Measurements from ENCODE around the gene ESRRA.
"Not testable (repeated sequence)": the region's sequence is repeated elsewhere in the genome, so short reads cannot be mapped to it uniquely, and the experiment has no call there.

Gene ESRRA

DNA sequence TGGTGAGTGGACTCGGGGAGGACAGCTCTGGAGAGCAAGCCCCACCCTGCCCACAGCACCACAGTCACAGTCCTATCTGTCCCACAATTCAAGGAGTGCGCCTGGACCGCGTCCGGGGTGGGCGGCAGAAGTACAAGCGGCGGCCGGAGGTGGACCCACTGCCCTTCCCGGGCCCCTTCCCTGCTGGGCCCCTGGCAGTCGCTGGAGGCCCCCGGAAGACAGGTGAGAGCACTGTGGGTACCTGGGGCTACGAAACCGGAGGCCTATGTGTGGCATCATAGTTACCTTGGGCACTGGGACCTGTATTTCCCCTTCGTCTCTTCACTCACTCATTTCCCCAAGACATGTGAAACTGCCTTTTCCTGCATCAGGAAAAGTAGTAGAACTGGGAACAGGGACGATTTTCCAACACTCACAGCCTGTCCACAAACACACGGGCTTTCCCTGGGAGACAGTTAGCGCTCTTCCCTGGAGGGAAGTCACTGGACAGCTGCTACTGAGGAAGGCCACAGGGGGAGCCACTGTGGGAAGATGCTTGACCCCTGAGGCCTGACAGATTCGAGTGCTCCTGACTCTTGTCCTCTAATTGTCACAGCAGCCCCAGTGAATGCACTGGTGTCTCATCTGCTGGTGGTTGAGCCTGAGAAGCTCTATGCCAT, 9.0 kb downstream of the ESRRA start:
- no peak for DNase-seq

DNA sequence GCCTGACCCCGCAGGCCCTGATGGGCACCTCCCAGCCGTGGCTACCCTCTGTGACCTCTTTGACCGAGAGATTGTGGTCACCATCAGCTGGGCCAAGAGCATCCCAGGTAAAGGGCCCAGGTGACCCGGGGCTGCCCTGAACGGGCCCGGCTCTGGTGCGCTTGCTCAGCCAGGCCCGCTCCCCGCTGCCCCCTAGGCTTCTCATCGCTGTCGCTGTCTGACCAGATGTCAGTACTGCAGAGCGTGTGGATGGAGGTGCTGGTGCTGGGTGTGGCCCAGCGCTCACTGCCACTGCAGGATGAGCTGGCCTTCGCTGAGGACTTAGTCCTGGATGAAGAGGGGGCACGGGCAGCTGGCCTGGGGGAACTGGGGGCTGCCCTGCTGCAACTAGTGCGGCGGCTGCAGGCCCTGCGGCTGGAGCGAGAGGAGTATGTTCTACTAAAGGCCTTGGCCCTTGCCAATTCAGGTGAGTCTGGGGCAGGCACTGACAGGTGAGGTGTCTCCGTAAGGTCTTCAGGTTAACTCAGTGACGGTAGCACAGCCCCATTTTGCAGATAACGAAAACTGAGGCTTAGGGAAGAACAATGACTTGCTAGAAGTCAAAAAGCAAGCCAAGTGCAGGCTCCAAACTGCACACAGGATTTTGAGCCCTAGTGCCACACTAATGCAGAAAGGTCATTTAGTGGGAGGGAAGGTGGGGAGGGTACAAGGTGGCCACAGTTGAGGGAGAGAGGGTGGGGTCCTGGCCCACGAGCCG, 9.7 kb downstream of the ESRRA start:
- DNase-seq = no peak

DNA sequence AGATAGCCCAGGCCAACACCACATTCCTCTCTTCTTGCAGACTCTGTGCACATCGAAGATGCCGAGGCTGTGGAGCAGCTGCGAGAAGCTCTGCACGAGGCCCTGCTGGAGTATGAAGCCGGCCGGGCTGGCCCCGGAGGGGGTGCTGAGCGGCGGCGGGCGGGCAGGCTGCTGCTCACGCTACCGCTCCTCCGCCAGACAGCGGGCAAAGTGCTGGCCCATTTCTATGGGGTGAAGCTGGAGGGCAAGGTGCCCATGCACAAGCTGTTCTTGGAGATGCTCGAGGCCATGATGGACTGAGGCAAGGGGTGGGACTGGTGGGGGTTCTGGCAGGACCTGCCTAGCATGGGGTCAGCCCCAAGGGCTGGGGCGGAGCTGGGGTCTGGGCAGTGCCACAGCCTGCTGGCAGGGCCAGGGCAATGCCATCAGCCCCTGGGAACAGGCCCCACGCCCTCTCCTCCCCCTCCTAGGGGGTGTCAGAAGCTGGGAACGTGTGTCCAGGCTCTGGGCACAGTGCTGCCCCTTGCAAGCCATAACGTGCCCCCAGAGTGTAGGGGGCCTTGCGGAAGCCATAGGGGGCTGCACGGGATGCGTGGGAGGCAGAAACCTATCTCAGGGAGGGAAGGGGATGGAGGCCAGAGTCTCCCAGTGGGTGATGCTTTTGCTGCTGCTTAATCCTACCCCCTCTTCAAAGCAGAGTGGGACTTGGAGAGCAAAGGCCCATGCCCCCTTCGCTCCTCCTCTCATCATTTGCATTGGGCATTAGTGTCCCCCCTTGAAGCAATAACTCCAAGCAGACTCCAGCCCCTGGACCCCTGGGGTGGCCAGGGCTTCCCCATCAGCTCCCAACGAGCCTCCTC, 10.6 kb downstream of the ESRRA start:
- not testable (repeated sequence) for DNase-seq

DNA sequence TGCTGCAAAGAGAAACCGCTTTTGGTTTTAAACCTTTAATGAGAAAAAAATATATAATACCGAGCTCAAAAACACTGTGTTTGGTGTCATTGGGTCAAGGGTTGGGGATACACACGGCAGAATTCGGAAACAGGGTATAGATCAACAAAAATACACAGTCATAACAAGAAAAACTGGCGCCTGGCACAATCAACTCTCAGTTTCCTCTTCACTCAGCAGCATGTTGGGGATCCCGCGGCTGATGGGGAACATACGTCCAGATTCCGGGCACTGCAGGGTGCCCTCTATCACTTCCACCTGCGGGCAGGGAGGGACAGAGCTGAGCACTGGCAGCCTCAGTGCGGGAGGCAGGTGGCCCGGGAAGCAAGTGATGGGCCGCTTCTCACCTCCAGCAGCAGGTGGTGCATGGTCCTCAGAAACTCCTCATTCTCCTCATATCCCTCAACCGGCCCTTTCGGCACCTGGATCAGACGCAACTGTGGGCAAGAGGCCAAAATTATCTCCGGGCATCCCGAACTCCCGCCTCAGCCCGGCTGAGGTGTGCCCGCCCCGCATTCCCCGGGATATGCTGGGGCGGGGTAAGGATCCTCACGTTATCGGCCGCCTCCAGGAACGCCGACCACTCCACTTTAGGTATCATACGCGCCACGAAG, 11.5 kb downstream of the ESRRA start:
- no peak for DNase-seq

DNA sequence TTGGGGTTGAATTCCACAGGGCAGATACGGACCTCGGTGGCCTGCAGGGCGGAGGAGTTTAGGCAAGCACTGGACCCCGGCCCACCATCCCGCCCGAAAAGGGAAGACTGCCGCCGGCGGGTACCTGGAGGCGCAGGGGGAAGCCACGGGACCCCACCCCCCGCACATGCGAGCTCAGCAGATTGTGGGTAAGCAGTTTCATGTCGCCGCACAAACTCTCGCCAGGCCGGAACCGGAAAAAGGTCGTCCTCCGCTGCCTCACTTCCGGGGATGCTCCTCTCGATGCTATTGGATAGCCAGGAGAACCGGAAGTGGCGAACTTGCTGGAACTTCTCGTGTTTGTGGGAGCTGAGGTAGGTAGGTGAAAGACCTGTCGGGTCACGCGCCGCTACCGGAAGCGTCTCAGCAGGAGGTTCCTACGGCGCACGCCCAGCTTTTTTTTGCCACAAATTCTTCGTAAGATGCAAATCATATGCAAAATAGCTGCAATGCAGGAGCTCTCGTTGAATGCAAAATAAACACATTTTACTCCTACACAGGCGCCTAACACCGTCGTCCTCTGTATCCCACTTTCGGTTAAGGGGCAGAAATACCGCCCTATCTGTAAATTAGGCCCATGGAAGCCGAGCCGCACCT, 12.1 kb downstream of the ESRRA start, which contains the start of gene TRMT112:
TRMT112 (minus strand) TSS at position 235 of the 636 bp plus-strand sequence; CDS start at position 202, 33 bp downstream.
- DNase-seq = peak; percentile 92

DNA sequence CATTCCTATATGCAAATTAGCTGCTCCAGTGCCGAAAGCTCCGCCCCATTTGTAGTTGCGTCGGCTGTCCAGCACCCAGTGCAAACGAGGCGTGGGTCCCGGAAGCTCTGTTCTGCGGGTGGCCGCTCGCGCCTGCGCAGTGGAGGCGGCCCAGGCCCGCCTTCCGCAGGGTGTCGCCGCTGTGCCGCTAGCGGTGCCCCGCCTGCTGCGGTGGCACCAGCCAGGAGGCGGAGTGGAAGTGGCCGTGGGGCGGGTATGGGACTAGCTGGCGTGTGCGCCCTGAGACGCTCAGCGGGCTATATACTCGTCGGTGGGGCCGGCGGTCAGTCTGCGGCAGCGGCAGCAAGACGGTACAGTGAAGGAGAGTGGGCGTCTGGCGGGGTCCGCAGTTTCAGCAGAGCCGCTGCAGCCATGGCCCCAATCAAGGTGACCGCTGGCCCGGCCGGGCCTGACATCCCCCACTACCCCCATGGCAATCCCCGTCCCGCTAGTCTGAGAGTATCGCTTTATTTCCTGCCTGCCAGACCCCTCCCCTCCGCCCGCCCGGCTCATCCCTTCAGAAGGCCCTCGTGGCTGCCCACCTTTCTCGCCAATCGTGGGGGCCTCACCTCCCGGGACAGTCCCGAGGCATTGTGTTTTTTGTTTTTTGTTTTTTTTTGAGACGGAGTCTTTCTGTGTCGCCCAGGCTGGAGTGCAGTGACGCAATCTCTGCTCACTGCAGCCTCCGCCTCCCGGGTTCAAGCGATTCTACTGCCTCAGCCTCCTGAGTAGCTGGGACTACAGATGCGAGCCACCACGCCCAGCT, 12.8 kb downstream of the ESRRA start, which contains the start of gene PRDX5:
PRDX5 (plus strand) TSS at position 161 of the 805 bp plus-strand sequence; CDS start at position 256, 95 bp downstream.
- peak; percentile 94 for DNase-seq

DNA sequence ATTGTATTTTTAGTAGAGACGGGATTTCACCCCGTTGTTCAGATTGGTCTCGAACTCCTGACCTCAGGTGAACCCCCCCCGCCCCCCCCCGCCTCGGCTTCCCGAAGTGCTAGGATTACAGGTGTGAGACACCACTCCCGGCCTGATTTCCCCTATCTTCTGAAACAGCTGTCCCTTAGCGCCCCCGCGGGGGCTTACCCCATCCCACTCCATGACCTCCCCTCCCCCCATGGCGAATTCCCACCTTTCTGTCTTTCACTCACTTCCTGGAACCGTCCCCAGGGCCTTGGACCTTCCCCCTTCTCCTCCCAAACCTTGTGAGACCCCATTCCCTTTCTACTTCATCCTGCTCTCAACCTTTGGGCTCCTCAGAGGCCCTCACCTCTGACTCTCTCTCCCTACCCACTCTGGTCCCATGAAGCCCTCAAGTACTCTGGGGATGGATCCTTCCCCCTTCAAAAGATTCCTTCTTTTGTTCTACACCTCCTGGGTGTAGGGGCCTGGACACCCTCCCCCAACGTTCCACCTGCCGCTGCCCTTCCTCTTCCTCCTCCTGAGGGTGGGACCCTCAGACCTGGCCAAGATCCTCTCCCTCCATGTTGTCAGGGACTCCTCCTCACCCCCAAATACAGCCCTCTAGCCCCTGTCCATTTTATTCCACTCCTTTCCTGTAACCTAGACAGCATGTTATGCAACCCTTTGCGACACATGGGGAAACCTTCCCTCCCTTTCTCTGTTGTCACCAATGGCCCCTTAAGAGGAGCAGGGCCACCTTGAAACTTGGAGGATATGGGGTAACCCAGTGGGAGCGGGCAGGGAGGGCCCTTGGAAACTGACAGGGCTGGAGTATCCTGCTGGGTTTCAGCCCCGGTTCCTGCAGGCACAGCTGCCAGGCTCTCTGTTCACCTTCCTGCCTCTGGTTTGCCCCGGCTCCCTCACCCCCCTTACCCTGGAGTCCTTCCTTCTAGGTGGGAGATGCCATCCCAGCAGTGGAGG, 13.7 kb downstream of the ESRRA start:
- DNase-seq = no peak

DNA sequence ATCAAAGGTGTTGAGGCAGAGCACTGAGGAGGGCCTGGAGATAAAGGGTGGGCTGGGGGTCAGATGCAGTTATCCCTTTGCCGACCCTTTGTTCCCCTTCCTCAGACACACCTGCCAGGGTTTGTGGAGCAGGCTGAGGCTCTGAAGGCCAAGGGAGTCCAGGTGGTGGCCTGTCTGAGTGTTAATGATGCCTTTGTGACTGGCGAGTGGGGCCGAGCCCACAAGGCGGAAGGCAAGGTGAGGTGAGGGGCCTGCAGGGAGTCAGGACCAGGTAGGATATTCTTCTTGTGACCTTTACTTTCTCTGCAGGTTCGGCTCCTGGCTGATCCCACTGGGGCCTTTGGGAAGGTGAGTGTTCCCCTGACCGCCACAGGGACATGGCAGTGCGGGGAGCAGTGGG, 15.2 kb downstream of the ESRRA start:
- no peak for DNase-seq

DNA sequence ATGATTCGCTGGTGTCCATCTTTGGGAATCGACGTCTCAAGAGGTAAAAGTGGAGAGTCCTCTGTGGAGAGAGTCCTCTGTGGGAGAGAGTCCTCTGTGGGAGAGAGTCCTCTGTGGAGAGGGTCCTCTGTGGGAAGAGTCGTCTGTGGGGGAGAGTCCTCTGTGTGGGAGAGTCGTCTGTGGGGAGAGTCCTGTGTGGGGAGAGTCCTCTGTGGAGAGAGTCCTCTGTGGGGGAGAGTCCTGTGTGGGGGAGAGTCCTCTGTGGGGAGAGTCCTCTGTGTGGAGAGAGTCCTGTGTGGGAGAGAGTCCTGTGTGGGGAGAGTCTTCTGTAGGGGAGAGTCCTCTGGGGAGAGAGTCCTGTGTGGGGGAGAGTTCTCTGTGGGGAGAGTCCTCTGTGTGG, 15.7 kb downstream of the ESRRA start:
- DNase-seq = no peak

DNA sequence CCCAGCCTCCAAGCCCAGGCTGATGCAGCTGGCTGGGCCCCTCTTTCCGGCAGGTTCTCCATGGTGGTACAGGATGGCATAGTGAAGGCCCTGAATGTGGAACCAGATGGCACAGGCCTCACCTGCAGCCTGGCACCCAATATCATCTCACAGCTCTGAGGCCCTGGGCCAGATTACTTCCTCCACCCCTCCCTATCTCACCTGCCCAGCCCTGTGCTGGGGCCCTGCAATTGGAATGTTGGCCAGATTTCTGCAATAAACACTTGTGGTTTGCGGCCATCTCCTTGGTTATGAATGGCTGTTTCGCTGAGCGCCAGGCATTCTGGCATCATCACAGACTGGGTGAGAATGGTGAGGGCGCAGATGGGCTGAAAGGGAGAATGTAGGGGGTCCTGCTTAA, 16.2 kb downstream of the ESRRA start:
- no peak for DNase-seq

DNA sequence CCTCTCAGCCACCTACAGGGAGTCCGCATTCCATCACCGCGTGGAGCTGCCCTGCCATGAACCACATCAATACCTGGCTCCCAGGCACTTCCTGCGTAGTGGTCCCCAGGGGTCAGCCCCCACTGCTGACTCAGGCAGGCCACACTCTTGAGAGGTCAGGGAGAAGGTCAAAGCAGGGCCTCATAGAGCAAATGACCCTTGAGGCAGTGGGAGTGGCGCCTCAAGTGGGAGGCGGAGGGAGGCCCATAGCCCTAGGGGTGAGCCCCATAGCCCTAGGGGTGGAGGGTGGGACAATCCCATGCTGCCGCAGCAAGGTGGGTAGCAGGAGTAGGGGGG, 17.6 kb downstream of the ESRRA start:
- no peak for DNase-seq

DNA sequence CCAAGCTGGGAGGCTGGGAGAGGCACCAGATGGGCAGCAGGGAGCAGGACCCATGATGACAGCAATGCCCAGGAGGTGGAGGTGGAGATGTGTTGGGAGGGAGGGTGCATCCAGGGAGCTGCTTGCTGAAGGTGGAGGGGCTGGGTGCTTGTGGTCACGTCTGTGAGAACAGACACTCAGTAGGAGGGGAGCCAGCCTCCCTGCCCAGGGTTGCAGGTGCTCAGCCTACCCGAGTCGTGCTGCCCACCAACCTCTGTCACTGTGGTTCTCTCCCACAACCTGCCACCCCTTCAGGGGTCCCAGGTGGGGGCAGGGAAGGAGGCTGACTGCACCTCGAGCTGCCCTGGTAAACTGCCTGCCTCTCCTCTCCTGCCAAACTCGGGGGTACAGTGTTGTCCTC, 18.0 kb downstream of the ESRRA start:
- no peak for DNase-seq

DNA sequence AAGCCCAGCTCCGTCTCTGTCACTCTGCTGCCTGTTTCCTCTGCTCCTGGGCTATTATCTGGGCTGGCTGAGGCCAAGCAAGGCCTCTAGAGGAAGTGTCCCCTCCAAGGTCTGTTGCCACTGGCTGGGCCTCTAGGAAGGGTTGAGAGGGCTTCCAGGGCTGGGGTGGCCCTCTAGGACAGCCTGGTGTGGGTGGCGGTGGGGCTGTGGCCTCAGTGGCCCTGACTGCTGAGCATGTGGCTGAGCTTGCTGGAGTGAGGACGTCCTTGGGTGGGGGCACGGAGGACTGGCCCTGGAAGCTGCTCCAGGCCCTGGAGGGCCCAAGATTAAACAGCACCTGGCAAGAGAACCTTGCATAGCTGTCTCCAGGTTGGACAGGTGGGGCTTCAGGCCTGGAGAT, 18.7 kb downstream of the ESRRA start:
- not testable (repeated sequence) for DNase-seq

DNA sequence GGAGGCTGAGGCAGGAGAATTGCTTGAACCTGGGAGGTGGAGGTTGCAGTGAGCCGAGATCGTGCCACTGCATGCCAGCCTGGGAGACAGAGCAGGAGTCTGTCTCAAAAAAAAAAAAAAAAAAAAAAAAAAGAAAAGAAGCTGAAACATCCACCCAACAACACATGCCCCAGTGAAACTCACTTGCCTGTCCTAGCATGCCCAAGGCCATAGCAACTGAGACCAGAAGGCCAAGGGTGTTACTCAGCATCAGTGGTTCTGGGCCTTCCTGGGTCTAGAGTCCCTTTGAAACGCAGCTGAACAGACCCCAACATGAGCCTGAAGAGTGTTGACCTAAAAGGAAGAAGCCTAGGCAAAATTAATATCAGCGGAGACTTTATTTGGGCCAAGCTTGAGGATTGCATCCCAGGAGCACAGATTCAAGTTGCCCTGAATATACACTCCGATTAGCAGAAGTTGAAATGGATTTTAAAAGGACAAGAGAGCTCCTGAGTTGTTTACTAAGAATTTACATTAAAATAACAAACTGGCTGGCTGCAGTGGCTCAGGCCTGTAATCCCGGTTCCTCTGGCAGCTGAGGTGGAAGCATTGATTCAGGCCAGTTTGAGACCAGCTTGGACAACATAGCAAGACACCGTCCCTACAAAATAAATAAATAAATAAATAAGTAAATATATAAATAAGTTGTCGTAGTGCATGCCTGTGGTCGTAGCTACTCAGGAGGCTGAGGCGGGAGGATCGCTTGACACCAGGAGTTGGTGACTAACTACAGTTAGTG, 19.6 kb downstream of the ESRRA start:
- no peak for DNase-seq

DNA sequence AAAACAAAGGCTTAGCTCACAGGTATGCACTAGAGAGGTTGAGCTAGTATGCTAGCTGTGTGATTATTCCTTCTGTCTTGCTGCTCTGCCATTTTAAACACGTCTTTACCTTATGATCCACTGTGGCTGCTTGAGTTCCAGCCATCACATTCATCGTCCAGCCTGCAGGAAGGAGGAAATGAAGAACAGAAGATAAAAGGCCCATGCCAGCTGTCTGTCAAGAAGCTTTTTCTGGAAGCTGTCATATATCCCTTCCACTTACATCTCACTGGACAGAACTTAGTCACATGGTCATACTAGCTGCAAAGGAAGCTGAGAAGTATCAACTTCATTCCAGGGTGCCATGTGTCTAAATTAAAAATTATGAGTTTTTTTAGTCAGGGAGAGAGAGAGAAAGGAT, 22.1 kb downstream of the ESRRA start:
- no peak for DNase-seq

DNA sequence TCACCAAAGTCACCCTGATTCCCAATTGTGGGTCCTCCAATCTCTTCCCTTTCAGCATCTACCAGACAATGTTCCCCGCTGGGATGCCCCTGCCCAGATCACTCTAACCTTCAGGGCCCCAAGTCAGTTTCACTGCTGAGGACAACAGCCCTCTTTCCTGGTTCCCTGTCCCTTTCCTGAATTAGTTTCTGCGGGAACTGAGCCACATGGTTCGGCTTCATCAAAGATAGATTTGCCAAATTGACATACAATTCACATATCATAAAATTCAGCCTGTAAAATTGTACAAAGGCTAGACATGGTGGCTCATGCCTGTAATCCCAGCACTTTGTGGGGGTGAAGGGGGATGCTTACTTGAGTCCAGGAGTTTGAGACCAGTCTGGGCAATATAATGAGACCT, 22.7 kb downstream of the ESRRA start:
- no peak for DNase-seq

DNA sequence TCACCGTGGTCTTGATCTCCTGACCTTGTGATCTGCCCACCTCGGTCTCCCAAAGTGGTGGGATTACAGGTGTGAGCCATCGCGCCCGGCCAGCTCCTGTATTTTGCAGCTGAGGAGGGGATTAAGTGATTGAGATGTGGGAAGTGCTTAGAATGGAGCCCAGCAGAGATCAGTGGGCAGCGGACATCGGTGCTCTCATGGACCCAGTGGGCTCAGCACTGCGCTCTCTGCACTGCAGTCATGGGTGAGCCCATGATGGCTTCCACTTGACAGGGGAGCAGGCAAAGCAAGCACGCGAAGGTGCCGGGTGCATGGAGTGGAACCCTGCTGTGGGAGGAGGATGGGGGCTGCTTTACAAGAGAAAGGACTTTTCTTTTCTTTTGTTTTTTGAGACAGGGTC, 25.6 kb downstream of the ESRRA start:
- no peak for DNase-seq

DNA sequence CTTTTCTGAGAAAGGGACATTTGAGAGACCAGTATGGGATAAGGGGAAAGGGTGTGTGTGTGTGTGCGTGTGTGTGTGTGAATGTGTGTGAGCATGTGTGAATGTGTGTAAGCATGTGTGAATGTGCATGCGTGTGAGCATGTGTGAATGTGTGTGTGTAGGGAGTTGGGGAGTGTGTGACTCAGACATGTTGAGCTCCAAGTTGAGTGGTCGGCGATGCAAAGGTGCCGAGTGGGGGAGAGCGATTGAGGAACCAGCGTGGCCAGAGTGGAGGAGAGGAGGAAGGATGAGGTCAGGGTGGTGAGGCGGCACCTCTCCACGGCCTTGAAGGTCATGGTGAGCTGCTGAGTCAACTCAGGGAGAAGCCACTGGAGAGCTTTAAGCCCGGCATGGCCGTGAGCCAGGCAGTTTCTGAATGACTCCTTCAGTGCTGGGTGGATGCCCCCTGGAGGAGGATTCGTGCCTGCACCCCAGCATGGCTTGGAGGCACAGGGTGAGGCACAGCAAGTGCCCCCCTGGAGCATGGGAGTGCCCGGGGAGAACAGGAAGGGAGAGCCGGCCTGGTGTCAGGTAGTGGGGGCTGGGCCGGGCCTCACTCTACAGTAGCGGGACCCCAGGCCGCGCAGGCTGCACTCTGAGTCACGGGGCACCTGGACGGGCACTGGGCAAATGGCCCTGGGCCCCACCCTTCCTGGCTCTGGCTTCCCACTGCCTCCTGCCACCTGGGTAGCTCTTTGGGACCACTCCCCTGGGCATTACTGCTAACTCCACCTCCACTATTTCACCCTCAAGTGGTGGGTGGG, 26.4 kb downstream of the ESRRA start:
- peak; percentile 77 for DNase-seq

DNA sequence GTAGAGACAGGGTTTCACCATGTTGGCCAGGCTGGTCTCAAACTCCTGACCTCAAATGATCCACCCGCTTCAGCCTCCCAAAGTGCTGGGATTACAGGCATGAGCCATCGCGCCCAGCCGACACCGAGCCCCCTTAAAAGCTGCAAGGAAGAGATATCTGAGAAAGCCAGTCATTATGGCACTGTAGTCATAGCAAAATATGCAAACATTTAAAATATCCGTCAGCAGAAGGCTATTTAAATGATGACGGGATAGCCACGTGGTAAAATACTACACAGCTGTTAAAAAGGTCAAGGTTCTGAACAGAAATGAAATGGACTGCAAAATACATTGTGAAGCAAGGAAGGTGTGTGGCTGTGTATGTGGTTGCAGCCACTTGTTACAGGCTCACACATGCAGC, 28.2 kb downstream of the ESRRA start:
- DNase-seq = no peak
